ENCODE measurements around the gene FXN.
"Not testable (repeated sequence)": the region's sequence is repeated elsewhere in the genome, so short reads cannot be mapped to it uniquely, and the experiment has no call there.

Gene FXN

GRCh38 chr9:69104830-69105527 is 69.4 kb downstream of the FXN start:
- no peak for DNase-seq (ENCODE audit: low spot score)

GRCh38 chr9:69107771-69108170 is 72.2 kb downstream of the FXN start:
- DNase-seq (ENCODE audit: low spot score): no peak

GRCh38 chr9:69108706-69109105 is 73.2 kb downstream of the FXN start:
- not testable (repeated sequence) for DNase-seq (ENCODE audit: low spot score)

GRCh38 chr9:69109152-69109551 is 73.6 kb downstream of the FXN start:
- DNase-seq (ENCODE audit: low spot score): no peak

- DNase-seq (ENCODE audit: low spot score): not testable (repeated sequence)
Observed at GRCh38 chr9:69112646-69113045, 77.1 kb downstream of the FXN start.

GRCh38 chr9:69115621-69116020 is 80.1 kb downstream of the FXN start:
- DNase-seq (ENCODE audit: low spot score): no peak

GRCh38 chr9:69118656-69119055 is 83.1 kb downstream of the FXN start:
- DNase-seq (ENCODE audit: low spot score): no peak

- DNase-seq (ENCODE audit: low spot score): peak; percentile 41
Observed at GRCh38 chr9:69120380-69121154, 85.0 kb downstream of the FXN start.

- DNase-seq (ENCODE audit: low spot score): peak; percentile 59
Observed at GRCh38 chr9:69121155-69122081, 85.9 kb downstream of the FXN start.

GRCh38 chr9:69122082-69122548 is 86.6 kb downstream of the FXN start:
- peak; percentile 80 for DNase-seq (ENCODE audit: low spot score)

- peak; percentile 62 for DNase-seq (ENCODE audit: low spot score)
Observed at GRCh38 chr9:69122549-69123141, 87.1 kb downstream of the FXN start.

GRCh38 chr9:69130456-69131441 is 95.2 kb downstream of the FXN start:
- DNase-seq (ENCODE audit: low spot score): peak; percentile 57

GRCh38 chr9:69131682-69132081 is 96.1 kb downstream of the FXN start:
- DNase-seq (ENCODE audit: low spot score): peak; percentile 66

GRCh38 chr9:69132361-69132760 is 96.8 kb downstream of the FXN start:
- no peak for DNase-seq (ENCODE audit: low spot score)

- DNase-seq (ENCODE audit: low spot score): no peak
Observed at GRCh38 chr9:69134412-69134811, 98.9 kb downstream of the FXN start.

GRCh38 chr9:69136185-69136584 is 100.6 kb downstream of the FXN start:
- DNase-seq (ENCODE audit: low spot score): no peak

- no peak for DNase-seq (ENCODE audit: low spot score)
Observed at GRCh38 chr9:69136779-69137178, 101.2 kb downstream of the FXN start.

- DNase-seq (ENCODE audit: low spot score): no peak
Observed at GRCh38 chr9:69137311-69137710, 101.8 kb downstream of the FXN start.

GRCh38 chr9:69139596-69139995 is 104.0 kb downstream of the FXN start:
- DNase-seq (ENCODE audit: low spot score): no peak

GRCh38 chr9:69140123-69140735 is 104.7 kb downstream of the FXN start:
- DNase-seq (ENCODE audit: low spot score): no peak
